Urinary bladder (tissue), 4 donors: ENCODE measurements around the gene MSH3. TPM values are rescaled to one million over a fixed set of nuclear protein-coding genes. Genes with fewer than 3 reads are reported as not detected.
"Not testable (repeated sequence)": the region's sequence is repeated elsewhere in the genome, so short reads cannot be mapped to it uniquely, and the experiment has no call there.

Experiments
- DNase-seq: peaks from one replicate; pipeline ENCODE4 v3.0.0-alpha.2; 2015; ENCODE audit errors: extremely low spot score
- H3K27ac ChIP-seq: one replicate; pipeline ENCODE4 v1.5.1; 2013; ENCODE audit warnings: low read depth, mild to moderate bottlenecking, moderate library complexity
- H3K36me3 ChIP-seq: one replicate; pipeline ENCODE4 v1.6.1; 2013; ENCODE audit warnings: mild to moderate bottlenecking, moderate library complexity; ENCODE audit not compliant: insufficient read depth
- H3K4me1 ChIP-seq: one replicate; pipeline ENCODE4 v1.6.1; 2013; ENCODE audit warnings: mild to moderate bottlenecking, moderate library complexity; ENCODE audit not compliant: insufficient read depth
- H3K4me3 ChIP-seq: one replicate; pipeline ENCODE4 v1.5.1; 2013; ENCODE audit warnings: low read depth, low read length
- WGBS: extraction: QIAGEN DNeasy Blood & Tissue Kit; methylation state at CpG from one replicate; pipeline ENCODE4 v1.1.7; 2013; 5-methylcytosine and 5-hydroxymethylcytosine counted together
- polyA plus RNA-seq: library from polyadenylated mRNA; stranded (reverse); fragments of 200-250 nt; gene quantifications from one replicate; pipeline ENCODE4 v1.2.3, GENCODE V29; 2013
- total RNA-seq: library from RNA; depleted of rRNA; stranded (reverse); fragments of >200 nt; gene quantifications from one replicate; pipeline ENCODE4 v1.2.3, GENCODE V29; 2014
- donor health status: healthy with polysubstance abuse.
- donor health status: healthy.

Gene MSH3
- total and polyA plus RNA-seq, 2 donors, result 5.5 to 33.8 TPM

- DNase-seq, result no peak
- H3K4me1 ChIP-seq, result no peaks in the 10 kb centered on the region
- peaks cover 3% of the 10 kb centered on the region for H3K36me3 ChIP-seq
- H3K27ac ChIP-seq, result no peak overlapping the region
- H3K4me3 ChIP-seq, result no peak overlapping the region
These were observed 152.5 kb downstream of the MSH3 start for GRCh38 chr5:80806929-80807328.

- H3K36me3 ChIP-seq, result peaks cover 7% of the 10 kb centered on the region
- H3K4me1 ChIP-seq, result no peaks in the 10 kb centered on the region
- WGBS, result 93% methylated on average over 3 of the region's 3 CpGs
- H3K4me3 ChIP-seq, result no peak overlapping the region
- no peak for DNase-seq
- no peak overlapping the region for H3K27ac ChIP-seq
These were observed 155.0 kb downstream of the MSH3 start for GRCh38 chr5:80809451-80809850.

DNA sequence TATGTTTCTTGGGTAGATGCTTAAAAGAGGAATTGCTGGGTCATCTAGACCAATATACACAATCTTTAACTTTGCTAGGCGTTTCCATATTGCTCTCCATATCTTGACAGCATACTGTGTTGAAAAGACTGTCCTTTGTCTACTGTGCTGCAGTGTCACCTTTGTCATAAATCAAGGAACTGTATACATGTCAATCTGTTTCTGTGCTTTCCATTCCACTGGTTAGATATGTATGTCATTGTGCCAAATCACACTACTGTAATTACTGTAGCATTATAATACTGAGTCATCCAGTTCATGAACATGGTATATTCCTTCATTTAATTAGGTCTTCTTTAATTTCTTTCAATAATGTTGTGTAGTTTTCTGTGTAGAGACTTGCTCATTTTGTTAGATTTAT, 156.0 kb downstream of the MSH3 start:
- 93% methylated on average over 1 of the region's 1 CpG for WGBS
- no peak overlapping the region for H3K27ac ChIP-seq
- peaks cover 7% of the 10 kb centered on the region for H3K36me3 ChIP-seq

GRCh38 chr5:80816590-80816989, 162.1 kb downstream of the MSH3 start:
- DNase-seq, result no peak
- Histone ChIP-seq H3K4me3 (no peak overlapping the region), H3K36me3 (peaks cover 4% of the 10 kb centered on the region), H3K27ac (no peak overlapping the region), H3K4me1 (no peaks in the 10 kb centered on the region)
- WGBS, result 46% methylated on average over 3 of the region's 3 CpGs

More for the DNA sequence above, 156.0 kb downstream of the MSH3 start:
- Histone ChIP-seq H3K4me1 (no peaks in the 10 kb centered on the region), H3K4me3 (no peak overlapping the region)
- no peak for DNase-seq

- no peak for DNase-seq
- H3K27ac ChIP-seq, result no peak overlapping the region
- WGBS, result 81% methylated on average over 3 of the region's 3 CpGs
- peaks cover 2% of the 10 kb centered on the region for H3K4me1 ChIP-seq
- H3K4me3 ChIP-seq, result no peak overlapping the region
- H3K36me3 ChIP-seq, result no peaks in the 10 kb centered on the region
These were observed 166.2 kb downstream of the MSH3 start for GRCh38 chr5:80820685-80821084.

DNA sequence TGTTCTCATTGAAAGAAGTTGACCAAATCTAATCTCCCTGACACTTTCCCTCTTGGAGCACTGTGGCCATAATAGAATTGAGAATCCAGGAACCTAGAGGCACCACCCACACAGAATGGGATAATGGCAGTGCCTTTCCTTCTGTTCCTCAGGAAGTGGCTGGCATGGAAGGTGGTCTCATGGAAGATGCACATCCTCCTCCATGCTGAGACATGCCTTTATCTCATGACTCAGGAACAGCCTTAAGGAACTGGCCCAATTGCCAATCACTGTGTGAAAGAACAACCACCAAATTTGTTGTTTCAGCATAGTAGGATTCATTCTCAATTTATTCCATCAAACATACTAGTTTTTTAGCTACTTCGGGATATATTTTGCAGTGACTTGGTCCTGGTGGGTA, 168.2 kb downstream of the MSH3 start:
- 98% methylated on average over 1 of the region's 1 CpG for WGBS
- peaks cover 5% of the 10 kb centered on the region for H3K4me1 ChIP-seq

DNA sequence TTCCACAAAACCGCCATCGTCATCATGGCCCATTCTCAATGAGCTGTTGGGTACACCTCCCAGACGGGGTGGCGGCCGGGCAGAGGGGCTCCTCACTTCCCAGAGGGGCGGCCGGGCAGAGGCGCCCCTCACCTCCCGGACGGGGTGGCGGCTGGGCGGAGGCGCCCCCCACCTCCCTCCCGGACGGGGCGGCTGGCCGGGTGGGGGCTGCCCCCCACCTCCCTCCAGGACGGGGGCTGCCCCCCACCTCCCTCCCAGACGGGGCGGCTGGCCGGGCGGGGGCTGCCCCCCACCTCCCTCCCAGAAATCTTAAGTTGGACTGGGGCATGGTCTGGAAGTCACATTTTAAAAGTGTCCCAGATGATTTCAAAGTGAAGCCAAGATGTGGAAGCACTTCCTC, 169.7 kb downstream of the MSH3 start:
- H3K4me3 ChIP-seq, DNase-seq, H3K4me1 ChIP-seq, H3K36me3 ChIP-seq, H3K27ac ChIP-seq: not testable (repeated sequence)
- 98% methylated on average over 20 of the region's 22 CpGs for WGBS

More for the DNA sequence above, 168.2 kb downstream of the MSH3 start:
- Histone ChIP-seq H3K36me3 (no peaks in the 10 kb centered on the region), H3K4me3 (no peak overlapping the region), H3K27ac (no peak overlapping the region)
- no peak for DNase-seq

- peaks cover 5% of the 10 kb centered on the region for H3K4me1 ChIP-seq
- no peaks in the 10 kb centered on the region for H3K36me3 ChIP-seq
- no peak overlapping the region for H3K4me3 ChIP-seq
- 28% methylated on average over 2 of the region's 2 CpGs for WGBS
- H3K27ac ChIP-seq, result no peak overlapping the region
- DNase-seq, result peak; percentile 1
These were observed 171.5 kb downstream of the MSH3 start for GRCh38 chr5:80825786-80826460.

DNA sequence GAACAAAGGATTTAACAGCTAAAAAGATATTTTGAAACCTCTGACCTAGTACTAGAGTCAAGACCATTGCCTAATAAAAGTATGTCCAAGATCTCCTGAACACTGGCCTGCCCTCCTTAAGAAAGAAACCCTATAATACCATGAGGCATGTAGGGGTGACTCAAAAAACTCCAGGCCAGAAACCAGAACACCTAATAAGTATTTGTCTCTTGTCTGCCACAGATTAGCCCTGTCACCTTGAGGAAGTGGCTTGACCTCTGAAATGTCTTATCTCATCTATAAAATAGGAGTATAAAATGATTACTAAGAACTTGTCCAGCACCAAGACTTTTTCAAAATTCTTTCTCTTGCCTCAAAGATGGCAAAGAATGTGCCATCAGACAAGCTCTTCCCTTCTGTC, 180.3 kb downstream of the MSH3 start:
- DNase-seq, result no peak
- no peak overlapping the region for H3K27ac ChIP-seq
- no peaks in the 10 kb centered on the region for H3K4me1 ChIP-seq
- H3K36me3 ChIP-seq, result no peaks in the 10 kb centered on the region
- no peak overlapping the region for H3K4me3 ChIP-seq

DNA sequence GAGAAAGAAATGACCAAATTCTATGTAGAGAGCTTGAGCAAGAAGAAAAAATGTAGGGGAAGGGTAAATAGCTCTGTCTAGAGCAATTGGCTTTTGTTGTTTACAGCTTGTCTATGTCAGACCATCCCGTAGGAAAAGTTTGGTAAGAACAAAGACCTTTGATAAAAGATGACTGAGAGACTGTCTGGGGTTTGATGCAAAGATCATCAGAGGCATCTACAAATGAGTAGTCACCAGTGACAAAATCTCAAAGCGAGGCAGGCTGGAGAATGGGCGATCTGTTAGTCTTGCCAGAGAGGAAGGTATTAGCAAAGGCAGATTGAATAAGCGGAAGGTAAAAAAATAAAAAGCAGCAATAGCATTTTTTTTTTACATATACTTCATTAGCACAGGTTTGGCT, 180.7 kb downstream of the MSH3 start:
- 90% methylated on average over 4 of the region's 4 CpGs for WGBS
- Histone ChIP-seq H3K36me3 (no peaks in the 10 kb centered on the region), H3K27ac (no peak overlapping the region), H3K4me1 (no peaks in the 10 kb centered on the region), H3K4me3 (no peak overlapping the region)
- no peak for DNase-seq

DNA sequence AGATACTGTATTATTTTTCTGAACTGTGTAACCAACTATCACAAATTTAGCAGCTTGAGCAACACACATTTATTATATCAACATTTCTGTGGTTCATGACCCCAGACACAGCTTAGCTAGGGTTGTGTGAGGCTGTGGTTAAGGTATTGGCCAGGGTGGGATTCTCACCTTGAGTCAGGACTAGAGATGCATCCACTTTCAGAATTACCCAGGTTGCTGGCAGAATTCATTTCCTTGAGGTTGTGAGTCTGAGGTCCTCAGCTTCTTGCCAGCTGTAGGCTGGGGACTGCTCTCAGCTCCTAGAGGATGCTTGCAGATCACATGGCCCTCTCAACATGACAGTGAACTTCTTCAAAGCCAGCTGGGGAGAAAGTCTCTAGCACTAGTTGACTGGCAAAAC, 183.2 kb downstream of the MSH3 start:
- Histone ChIP-seq H3K36me3 (no peaks in the 10 kb centered on the region), H3K4me1 (no peaks in the 10 kb centered on the region), H3K4me3 (no peak overlapping the region), H3K27ac (no peak overlapping the region)
- no peak for DNase-seq

- 95% methylated on average over 6 of the region's 6 CpGs for WGBS
- not testable (repeated sequence) for H3K4me3 ChIP-seq, DNase-seq, H3K36me3 ChIP-seq, H3K27ac ChIP-seq, H3K4me1 ChIP-seq
These were observed 186.8 kb downstream of the MSH3 start for GRCh38 chr5:80841026-80841797.

GRCh38 chr5:80846422-80846821, 192.0 kb downstream of the MSH3 start:
- not testable (repeated sequence) for H3K27ac ChIP-seq, DNase-seq, H3K4me3 ChIP-seq, H3K4me1 ChIP-seq, H3K36me3 ChIP-seq
- WGBS, result 79% methylated on average over 8 of the region's 8 CpGs

DNA sequence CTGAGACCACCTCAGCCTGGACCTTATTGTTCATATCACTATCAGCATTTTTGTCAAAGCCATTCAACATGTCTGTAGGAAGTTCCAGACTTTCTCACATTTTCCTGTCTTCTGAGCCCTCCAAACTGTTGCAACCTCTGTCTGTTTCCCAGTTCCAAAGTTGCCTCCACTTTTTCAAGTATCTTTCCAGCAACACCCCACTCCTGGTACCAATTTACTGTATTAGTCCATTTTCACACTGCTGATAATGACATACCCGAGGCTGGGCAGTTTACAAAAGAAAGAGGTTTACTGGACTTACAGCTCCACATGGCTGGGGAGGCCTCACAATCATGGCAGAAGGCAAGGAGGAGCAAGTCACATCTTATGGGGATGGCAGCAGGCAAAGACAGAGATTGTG, 195.7 kb downstream of the MSH3 start:
- WGBS, result 97% methylated on average over 1 of the region's 1 CpG
- H3K27ac ChIP-seq, result not testable (repeated sequence)

More for the DNA sequence above, 195.7 kb downstream of the MSH3 start:
- H3K36me3 ChIP-seq, H3K4me3 ChIP-seq, H3K4me1 ChIP-seq, DNase-seq: not testable (repeated sequence)
